NAMALWA (cell line): ENCODE results near the gene FLII.
"Not testable (repeated sequence)": the region's sequence is repeated elsewhere in the genome, so short reads cannot be mapped to it uniquely, and the experiment has no call there.

Experiments
- DNase-seq: peaks from one replicate; pipeline ENCODE4 v3.0.0-alpha.2; 2015; ENCODE audit warnings: low spot score

The FLII gene

GRCh38 chr17:18218756-18219415 is 39.7 kb downstream of the FLII start:
- DNase-seq, result no peak

GRCh38 chr17:18217412-18218015 is 41.0 kb downstream of the FLII start:
- DNase-seq, result peak; percentile 70

DNA sequence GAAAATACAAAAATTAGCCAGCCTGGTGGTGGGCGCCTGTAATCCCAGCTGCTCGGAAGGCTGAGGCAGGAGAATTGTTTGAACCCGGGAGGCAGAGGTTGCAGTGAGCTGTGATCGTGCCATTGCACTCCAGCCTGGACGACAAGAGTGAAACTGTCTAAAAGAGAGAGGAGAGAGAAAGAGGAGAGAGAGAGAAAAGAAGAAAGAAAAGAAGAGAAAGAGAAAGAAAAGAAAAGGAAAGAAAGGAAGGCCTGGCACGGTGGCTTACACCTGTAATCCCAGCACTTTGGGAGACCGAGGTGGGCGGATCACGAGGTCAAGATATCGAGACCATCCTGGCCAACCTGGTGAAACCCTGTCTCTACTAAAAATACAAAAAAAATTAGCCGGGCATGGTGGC is 41.6 kb downstream of the FLII start:
- not testable (repeated sequence) for DNase-seq

- no peak for DNase-seq
Measured at GRCh38 chr17:18213666-18214270, 44.8 kb downstream of the FLII start.

DNA sequence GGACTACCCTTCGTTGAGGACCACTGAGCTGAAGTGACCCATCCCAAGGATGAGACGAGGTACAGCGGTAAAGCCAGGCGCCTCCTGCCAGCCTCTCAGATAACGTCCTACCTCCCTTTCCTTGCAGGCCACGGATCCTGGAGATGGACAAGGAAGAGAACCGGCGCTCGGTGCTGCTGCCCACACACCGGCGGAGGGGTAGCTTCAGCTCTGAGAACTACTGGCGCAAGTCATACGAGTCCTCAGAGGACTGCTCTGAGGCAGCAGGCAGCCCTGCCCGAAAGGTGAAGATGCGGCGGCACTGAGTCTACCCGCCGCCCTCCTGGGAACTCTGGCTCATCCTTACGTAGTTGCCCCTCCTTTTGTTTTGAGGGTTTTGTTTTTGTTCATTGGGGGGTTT is 50.4 kb downstream of the FLII start:
- DNase-seq, result no peak

- DNase-seq, result no peak
Measured at GRCh38 chr17:18206962-18207361, 51.6 kb downstream of the FLII start.

GRCh38 chr17:18205861-18206260 is 52.7 kb downstream of the FLII start:
- no peak for DNase-seq

- no peak for DNase-seq
Measured at GRCh38 chr17:18203308-18203707, 55.2 kb downstream of the FLII start.

DNA sequence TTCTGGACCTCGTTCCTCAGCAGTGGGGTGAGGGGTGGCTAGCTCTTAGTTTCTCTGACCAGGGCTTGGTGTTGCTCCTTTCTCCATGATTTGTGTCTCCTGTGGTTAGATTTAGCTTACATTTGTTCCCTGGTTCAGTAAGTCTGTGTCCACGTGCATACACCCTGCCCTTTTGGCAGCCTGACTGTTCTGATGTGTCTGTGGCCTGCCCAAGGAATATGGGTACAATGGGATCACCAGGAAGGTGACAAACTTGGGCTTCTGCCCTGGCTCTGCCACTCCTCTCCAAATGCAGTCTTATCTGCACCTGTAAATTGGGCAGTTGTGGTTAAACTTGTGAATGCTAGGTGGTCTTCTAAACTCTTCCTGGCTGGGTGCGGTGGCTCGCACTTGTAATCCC is 57.4 kb downstream of the FLII start:
- DNase-seq, result no peak

DNA sequence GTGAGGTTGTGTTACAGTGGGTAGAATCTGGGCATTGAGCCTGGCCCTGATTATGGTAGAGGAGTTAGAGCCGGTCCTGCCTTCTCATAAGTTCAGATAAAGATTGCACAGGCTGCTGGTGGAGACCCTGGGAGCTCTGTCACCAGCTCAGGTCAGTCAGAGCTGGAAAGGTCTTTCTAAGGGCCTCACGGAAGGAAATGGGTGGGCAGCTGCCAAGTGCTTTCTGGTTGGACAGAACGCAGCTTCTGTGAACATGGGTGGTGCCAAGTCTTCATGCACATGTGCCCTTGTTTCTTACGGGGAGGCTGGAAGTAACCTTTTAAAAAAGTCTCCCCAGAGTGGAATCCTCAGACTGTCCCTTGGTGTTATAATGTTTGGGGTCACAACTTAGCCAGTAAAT is 60.0 kb downstream of the FLII start:
- DNase-seq, result no peak

- DNase-seq, result no peak
Measured at GRCh38 chr17:18197535-18198194, 60.9 kb downstream of the FLII start.

- no peak for DNase-seq
Measured at GRCh38 chr17:18195246-18195645, 63.3 kb downstream of the FLII start.
